HG02759 (cell line): Measurements from ENCODE around the gene CAMK1.

Source experiments
- ATAC-seq: cut with Tn5 transposase; IDR thresholded peaks from one replicate; pipeline ENCODE4 v1.9.1; 2021; ENCODE audit warnings: mild to moderate bottlenecking, moderate library complexity; ENCODE audit not compliant: unreplicated experiment

CAMK1 gene

DNA sequence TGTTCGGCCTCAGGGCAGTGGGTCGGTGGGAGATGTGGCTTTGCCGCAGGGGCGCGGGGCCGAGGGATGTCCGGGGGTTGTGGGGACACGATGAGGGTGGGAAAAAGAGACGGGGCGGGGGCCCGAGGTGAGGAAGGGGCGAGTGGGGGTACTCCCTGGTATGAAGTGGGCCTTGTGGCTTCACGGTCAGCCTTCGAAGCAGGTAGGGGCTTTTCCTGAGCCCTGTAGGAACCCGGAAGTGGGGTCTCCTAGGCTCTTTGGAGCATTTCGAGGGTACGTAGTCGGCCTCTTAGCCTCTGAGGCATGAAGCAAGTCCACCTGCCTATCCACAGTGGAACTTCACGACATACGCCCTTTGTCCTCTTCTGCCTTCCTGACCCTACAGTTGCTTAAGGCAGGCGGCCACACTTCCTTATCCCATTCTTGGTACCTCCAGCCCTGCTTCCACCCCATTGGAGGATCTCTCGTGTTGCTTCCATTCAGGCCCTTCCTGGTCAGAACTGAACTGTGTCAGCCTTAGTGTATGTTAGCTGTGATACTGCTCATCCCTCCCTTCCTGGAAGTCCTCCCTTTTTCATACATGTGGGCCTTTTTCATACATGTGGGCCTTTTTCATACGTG is 23.5 kb upstream of the CAMK1 start:
- ATAC-seq: no peak

DNA sequence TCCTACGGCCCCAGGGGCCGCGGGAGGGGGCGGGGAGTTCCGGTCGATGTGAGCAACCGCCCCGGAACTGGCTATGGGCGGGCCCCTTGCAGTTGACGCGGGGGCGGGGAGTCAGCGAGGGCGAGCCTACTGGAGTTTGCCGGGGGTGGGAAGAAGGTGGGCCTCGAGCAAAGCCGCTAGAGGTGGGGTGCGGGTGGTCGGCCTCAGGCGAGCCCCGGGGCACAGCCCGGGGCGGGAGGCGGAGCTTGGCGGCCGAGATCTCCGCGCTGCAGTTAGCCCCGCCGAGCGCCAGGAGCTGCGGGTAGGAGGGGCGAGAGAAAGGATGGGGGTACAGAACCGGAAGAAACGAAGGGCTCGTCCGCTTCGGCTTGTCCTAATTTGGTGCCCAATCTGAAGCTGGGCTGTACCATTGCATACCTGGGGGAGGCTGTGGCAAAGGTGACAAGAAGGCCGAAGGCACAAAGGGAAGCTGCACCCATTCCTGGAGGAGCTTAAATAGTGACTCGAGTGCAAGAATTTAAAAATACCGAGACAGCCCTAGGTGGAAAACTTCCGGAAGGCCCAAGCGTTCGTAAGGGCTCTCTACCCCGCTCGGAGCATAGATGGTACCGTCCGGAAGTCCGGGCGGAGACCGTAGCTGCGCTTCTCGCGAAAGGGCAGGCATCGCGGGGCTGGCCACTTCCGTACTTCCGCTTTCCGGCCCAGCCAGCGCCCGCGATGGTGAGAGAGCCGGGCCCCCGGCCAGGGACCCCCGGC is 22.8 kb upstream of the CAMK1 start, which contains the start of the genes ARPC4 and TADA3:
Gene ARPC4, plus strand, starts transcription at position 678 of the 756 bp plus-strand sequence. Its CDS starts 40 bp downstream, at position 718.
Gene TADA3, minus strand, starts transcription at position 69 of the 756 bp plus-strand sequence. CDS start 1,007 bp downstream, outside the sequence.
- peak; percentile 80 for ATAC-seq

DNA sequence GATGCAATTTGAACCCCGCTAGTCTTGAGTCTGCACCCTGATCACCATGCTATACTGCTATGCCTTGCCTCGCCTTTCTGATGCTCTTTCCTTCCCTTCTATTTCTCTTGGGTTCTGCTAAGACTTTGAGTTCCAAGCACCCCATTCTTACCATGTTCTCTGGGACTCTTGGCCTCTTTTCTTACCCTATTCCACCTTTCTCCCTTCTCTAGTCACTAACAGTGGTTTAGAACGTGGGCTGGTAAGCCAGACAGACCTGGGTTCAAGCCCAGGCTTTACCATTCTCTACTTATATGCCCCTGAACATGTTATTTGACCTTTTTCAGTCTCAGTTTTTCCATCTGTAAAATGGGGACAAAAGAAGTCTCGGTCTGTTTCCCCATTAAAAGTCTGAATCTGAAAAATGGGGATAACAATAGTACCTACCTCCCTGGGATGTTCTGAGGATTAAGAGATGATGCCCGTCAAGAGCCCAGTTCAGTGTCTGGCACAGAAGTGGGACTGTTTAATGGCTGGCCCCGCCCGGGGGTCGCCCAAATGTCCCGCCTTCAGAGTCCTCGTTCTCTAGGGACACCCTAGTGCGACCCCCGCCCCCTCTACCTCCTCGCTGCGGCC is 22.1 kb upstream of the CAMK1 start:
- no peak for ATAC-seq

DNA sequence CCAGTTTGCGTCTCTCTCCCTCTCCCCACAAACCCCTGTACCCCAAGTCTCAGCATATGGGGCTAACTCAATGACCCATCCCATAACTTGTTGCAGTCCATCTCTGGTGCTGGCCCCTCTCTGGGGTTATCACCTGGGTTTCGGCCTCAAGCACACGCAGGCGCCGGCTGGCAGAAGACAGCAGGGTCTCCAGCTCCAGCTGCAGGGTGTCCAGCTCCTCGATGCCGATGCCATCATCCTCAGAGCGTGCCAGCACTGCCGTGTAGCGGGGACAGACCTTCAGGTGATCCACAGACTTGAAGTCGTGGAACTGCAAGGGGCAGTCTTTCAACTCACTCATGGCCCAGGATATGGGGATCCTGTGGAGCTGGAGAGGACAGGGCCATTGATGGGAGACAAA is 21.4 kb upstream of the CAMK1 start:
- no peak for ATAC-seq

DNA sequence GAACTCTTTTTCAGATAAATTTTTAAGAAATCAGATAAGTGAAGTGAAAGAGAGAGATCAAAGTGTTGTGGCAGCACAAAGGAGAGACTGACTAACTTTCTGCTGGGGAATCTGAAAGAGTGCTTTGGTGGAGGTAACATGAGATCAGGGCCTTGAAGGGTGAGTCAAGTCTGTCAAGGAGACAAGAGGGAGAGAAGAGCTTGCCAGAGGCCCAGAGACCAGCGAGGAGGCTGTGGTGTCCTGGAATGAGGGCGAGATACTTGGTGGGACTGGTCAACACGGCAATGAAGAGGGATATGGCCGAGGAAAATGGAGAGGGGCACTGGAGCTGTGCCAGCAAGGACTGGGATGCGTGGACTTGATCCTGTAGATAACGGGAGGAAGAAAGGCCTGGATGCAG is 18.0 kb upstream of the CAMK1 start:
- ATAC-seq: no peak

DNA sequence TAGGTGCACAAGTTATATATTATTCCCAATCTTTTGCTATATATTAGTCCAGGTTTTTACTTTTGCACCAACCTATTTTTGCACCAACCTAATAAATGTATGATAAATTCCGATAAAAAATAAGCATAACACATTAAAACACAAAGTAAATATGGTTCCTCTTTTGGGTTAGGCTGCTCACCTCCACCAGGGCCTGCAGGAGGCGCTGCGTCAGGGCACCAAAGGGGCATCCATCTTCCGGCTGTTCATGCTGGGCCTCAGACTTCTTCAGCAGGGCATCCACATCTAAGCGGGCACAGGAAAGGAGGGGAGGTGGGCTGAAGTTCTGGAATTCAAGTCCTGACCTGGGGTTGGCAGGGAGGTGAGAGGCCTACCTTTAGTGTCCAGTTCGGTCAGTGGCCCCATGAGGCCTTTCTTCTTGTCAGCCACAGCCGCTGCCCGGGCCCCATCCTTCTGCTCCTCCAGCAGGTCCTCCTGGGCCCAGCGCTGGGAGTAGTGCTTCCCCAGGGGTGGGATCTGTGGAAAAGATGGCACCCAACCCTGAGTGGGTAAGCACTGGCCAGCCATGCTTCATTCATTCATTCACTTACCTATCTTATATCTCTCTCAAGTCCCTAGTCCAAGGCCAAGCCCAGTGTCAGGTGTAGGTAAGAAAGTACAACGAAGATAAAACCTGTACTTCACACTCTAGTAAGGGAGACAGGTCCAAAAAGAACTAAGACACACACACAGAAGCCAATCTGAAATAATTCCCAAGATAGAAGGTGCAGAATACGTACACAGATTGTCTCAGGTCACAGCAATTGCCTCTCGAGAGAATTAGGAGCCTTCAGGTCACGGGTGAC is 17.3 kb upstream of the CAMK1 start:
- ATAC-seq: no peak

DNA sequence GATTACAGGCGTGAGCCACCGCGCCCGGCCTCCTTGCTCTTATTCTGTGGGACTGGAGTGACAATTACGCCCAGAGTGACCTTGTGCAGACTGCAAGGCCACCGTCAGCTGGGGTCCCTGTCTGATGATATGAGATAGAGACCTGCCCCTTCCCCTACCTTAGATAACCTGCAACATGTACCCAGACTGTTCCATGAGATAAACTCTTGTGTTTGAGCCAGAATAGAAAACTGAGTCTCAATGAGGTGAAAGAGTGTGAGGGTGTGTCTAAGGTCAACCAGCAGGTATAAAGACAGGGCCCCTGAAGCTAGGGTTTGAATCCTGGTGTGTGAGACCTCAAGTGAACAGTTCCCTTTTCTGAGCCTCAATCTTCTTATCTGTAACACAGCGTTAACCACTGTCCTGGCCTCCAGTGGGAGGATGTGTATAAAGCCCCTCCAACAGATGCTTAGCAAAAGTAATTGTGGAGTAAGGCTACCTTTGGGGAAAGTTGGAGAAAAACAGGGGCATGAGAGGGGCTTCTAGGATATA is 16.5 kb upstream of the CAMK1 start:
- no peak for ATAC-seq

DNA sequence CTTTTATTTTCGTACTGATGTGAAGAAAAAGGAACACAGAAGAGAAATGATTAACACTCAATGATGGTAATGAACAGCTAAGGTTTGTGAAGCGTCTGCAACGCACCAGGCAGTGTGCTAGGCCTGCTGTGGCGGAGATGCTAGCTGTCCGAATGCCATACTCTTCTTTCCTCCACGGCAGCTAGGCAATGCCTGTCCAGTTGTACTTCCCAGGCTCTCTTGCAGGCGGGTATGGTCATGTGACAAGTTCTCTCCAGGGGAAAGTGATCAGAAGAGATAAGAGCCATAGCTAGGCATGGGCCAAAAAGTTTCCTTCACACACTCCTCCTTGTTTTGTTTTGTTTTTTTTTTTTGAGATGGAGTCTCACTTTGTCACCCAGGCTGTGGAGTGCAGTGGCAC is 15.9 kb upstream of the CAMK1 start:
- ATAC-seq: no peak

DNA sequence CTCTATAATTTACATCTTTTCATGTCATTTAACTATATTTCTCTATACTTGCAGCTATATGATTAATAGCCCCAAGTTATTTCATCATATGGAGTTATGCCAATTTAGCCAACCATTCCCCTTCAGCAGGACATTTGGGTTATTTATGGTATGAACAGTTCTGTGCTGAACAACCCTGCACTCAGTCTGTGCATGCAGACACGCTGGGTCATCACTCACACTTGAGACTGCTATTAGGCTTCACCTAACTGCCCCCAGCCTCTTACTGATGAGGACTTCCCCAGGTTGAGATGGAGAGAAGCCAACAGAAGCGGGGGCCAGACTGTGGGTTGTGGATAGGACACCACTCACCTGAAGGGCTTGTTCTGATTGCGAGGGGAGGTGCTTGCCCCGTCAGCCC is 15.2 kb upstream of the CAMK1 start:
- no peak for ATAC-seq

DNA sequence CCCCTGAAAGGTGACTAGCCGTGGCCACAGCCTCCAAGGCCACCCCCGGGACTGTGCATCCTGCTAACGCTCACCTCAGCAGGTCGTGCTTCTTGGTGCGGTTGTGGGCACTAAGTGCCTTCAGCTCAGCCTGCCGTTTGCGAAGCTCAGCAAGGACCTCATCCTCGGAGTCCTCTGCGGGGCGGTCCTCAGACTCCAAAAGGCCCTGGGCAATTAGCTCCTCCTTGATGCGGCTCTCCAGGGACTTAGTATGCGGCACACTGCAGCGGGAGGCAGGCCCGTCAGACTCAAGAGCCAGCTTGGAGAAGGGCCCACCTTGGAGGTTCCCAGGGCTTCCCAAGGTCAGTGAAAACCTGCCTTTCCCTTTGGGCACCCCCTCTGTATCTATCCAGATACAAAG is 14.2 kb upstream of the CAMK1 start:
- no peak for ATAC-seq

DNA sequence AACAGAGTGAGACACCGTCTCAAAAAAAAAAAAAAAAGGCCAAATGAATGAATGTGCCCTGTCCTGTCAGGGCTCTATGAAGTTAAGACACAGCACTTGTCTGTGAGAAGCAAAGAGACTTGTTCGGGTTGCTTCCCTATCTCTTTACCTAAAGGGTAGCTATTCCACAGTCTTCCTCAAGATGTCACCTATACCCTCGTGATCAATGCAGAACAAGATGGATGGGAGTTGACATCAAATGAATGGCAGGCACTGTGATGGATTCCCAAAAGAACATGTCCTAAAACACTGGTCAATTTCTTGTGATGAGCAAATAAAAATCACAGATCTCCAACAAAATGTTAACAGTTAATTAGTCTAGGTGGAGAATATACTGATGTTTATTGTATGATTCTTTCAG is 13.0 kb upstream of the CAMK1 start:
- ATAC-seq: no peak

DNA sequence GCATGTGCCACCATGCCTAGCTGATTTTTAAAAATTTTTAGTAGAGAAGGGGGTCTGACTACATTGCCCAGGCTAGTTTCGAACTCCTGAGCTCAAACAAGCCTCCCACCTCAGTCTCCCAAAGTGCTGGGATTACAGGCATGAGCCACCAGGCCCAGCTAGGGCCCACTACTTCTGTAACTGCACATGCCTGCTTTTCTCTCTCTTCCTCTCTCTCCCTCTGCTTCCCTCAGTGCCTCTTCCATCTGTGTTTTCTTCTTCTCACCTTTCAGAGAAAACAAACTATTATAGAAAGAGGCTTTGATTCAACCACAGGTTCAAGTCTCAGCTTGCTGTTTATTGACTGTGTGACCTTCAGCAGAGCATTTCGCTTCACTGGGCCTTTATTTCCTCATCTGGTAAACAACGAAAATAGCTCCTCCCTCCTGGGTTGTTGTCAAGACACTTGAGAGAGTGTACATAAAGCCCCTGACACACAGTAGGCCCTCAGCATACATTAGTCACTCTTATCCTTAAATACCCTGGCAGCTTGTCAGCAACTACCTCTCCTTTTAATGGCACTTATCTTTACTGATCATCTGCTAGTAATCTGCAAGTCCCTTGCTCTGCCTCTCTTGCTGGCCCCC is 12.3 kb upstream of the CAMK1 start:
- no peak for ATAC-seq

DNA sequence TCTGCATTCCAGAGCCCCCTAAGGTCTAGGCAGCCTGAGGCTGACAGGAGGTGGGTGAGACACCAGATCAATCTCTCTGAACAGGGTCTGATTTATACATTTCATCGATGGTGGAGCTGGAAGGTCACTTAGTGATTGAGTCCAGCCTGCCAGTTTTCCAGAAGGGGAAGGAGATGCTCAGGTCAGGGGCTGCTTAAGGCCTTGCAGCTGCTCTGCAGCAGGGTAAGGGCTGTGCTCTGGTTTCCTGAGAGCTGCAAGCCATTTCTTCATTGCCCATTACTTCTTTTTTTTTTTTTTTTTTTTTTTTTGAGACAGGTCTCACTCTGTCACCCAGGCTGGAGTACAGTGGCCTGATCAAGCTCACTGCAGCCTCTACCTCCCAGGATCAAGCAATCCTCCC is 11.8 kb upstream of the CAMK1 start:
- ATAC-seq: no peak

DNA sequence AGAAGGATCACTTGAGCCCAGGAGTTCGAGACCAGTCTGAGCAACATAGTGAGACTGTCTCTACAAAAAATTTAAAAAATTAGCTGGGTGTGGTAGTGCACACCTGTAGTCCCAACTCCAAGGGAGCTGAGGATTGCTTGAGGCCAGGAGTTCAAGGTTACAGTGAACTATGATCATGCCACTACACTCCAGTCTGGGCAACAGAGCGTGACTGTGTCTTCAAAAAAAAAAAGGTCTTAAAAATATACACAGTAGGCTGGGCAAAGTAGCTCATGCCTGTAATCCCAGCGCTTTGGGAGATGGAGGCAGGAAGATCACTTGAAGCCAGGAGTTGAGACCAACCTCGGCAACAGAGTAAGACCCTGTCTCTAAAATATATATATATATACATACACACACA is 11.2 kb upstream of the CAMK1 start:
- no peak for ATAC-seq

DNA sequence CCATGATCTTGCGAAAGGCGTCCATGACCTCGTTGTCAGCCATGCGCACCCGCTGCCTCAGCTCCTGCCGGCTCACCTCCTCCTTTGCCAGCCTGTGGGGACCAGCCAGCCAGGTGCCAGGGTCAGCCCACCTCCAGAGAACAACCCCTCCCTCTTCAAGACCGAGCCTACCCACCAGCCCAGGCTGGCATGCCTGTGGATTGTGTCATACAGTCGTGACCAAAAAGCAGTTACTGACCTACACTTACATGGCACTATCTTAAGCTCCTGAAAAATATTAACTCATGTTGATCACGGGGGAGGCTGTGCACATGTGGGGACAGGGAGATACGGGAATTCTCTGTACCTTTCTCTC is 10.7 kb upstream of the CAMK1 start:
- ATAC-seq: no peak

DNA sequence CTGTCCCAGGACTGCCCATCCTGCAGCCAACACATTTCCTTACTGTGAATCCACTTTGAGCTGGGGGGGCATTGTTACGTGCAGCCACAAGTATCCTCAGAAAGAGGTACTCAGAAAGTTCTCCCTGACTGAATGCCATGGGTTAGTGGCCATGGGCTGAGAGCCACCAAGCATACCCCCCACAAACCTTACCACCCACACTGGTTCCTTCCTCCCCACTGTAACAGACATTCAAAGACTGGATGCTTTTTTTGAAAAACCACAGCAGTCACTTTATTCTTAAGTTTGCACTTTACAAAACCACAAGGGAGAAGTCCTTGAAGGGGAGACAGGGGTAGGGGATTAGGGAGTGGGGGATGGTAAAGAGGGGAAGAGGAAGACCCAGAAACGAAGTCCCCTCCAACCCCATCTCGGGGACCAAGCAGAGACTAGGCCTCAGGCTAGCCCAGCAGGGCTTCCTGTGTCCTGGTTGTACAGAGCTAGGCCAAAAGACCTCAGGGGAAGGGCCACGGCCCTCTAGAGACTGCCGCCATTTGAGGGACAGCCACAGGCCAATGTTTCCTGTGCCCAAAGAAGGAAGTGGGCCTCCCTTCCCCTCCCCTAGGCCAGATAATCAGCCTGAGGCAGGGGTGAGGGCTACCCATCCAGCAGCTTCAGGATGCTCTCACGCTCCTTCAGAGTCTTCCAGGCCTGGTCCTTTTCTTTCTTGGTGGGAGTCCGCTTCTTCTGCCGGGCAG is 10.1 kb upstream of the CAMK1 start:
- ATAC-seq: peak; percentile 70

DNA sequence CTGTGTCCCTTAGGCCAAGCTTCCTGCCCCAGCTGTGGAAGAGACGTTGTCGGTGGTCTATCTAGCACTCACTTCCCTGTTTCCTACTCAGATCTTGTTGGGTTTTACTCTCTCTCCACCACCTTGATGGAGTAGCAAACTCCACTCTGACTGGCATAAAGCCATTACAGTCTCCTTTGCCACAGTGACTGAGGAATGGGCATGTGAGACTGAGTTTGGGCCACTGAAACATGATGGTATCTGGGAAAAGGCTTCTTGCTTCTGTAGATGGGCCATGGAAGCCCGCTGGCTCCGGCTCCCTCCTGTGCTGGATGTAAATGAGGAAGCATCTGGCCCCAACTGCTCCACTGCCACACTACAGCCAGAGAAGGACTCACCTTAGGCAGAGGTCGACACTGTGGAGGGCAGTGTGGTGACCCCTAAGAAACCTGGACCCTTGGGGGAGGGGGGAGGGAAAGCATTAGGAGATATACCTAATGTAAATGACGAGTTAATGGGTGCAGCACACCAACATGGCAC is 9.4 kb upstream of the CAMK1 start:
- ATAC-seq: no peak

DNA sequence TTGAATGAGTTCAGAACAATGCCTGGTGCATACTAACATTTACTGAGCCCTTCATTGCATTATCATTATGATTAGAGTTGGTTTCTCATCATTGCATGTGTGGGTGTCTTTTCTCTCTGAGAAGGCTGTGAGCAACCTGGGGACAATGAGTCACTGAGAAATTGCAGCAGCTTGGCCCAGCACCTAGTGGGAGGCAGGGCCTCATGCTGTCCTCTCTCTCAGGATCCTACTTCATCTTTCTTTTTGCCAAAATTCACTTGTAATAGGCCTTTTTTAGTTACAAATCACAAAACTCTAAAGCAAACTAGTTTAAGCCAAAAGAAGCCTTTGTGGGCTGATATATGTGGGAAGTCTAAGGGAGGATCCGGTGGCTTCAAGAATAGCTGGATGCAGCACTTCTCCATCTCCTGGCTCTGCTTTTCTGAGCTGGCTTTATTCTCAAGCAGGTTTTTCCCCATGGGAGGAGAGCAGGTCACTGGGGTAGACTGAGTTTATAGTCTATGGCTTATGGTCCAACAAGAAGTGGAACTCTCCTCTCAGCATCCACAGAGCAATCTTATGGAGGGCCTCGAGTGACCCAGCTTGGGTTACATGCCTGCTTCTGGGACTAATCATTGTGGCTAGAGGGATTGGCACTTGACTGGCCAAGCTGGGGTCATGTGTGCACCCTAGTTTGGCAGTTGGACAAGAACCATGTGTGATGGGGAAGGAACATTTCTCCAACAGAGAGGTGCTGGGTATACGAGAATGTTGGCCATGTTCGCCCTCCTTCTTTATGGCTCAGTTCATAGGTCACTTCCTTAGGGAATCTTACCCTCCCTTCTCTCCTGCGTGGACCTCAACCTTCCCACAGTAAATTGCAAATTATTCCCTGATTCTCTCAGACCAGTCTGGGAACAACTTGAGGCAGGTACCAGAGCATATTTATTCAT is 8.7 kb upstream of the CAMK1 start:
- ATAC-seq: no peak

DNA sequence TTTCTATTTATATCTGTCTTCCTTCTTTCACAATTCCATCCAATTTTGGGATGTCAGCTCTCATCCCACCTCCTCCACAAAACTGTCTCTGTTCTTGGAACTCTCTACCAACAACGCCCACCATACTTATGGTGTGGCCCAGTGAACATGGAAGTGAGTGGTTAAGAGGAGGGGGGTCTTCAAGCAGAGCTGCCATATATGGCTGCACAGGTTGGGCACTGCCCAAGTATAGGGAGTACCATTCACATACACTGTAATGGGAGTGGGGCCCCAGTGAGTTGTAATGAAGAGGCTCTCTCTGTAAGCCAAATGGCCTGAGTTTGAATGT is 7.9 kb upstream of the CAMK1 start:
- no peak for ATAC-seq
